CD14-positive monocyte (primary cell): ENCODE data around the gene ZNF414. TPM values are rescaled to one million over a fixed set of nuclear protein-coding genes. Genes with fewer than 3 reads are reported as not detected.

ENCODE experiments used
- DNase-seq, 3 donors: peaks; one replicate each; pipeline ENCODE4 v3.0.0-alpha.2; 2011 to 2022
- H2AFZ ChIP-seq: 2 replicates; pipeline ENCODE4 v1.6.0; 2012; ENCODE audit warnings: mild to moderate bottlenecking, low read depth, low read length, inconsistent platforms; ENCODE audit not compliant: insufficient read depth, poor library complexity, severe bottlenecking
- H3K27ac ChIP-seq, 2 donors: 1 replicate in 1 of 2; 2 replicates in 1 of 2; pipeline ENCODE4 v1.5.1; 2012 to 2013; ENCODE audit warnings: low read length in 2 of 2, control low read depth in 1 of 2, inconsistent platforms in 1 of 2, low read depth in 1 of 2, mild to moderate bottlenecking in 1 of 2
- H3K27me3 ChIP-seq, 2 donors: one replicate each; pipeline versions ENCODE4 v1.6.0 to v1.6.1; 2011 to 2013; ENCODE audit warnings: low read length in 2 of 2; ENCODE audit not compliant: control insufficient read depth in 2 of 2, insufficient read depth in 2 of 2
- H3K36me3 ChIP-seq, 2 donors: replicated peaks in 1 of 2; 1 replicate in 1 of 2; 2 replicates in 1 of 2; pipeline versions ENCODE4 v1.5.1 to v1.6.1; 2012 to 2013; ENCODE audit warnings: low read length in 2 of 2, control low read depth in 1 of 2, inconsistent platforms in 1 of 2, mild to moderate bottlenecking in 1 of 2; ENCODE audit not compliant: insufficient read depth in 2 of 2, control insufficient read depth in 1 of 2
- H3K4me1 ChIP-seq, 2 donors: 1 replicate in 1 of 2; 2 replicates in 1 of 2; pipeline versions ENCODE4 v1.5.1 to v1.6.1; 2012 to 2013; ENCODE audit warnings: low read length in 2 of 2, control low read depth in 1 of 2, inconsistent platforms in 1 of 2, mild to moderate bottlenecking in 1 of 2, moderate library complexity in 1 of 2; ENCODE audit not compliant: insufficient read depth in 2 of 2, control insufficient read depth in 1 of 2
- H3K4me2 ChIP-seq: replicated peaks from 2 replicates; pipeline ENCODE3; 2012; ENCODE audit warnings: low read length, moderate library complexity, mild to moderate bottlenecking; ENCODE audit not compliant: poor library complexity, severe bottlenecking; ENCODE audit errors: extremely low read depth
- H3K4me3 ChIP-seq, 3 experiments: fragments of 200-600 bp in 1 of 3; sonication (generic) in 1 of 3; replicated peaks in 1 of 3; 1 replicate in 2 of 3; 2 replicates in 1 of 3; pipeline ENCODE4 v1.5.1; 2011 to 2013; ENCODE audit warnings: low read length in 3 of 3, mild to moderate bottlenecking in 3 of 3, control low read depth in 2 of 3, low read depth in 2 of 3, inconsistent platforms in 1 of 3, moderate library complexity in 1 of 3
- H3K79me2 ChIP-seq: 2 replicates; pipeline ENCODE4 v1.6.0; 2012; ENCODE audit warnings: mild to moderate bottlenecking, control low read depth, inconsistent platforms, low read length, moderate library complexity; ENCODE audit not compliant: insufficient read depth
- H3K9ac ChIP-seq: 2 replicates; pipeline ENCODE4 v1.6.0; 2017; ENCODE audit warnings: low read length, mild to moderate bottlenecking; ENCODE audit not compliant: insufficient read depth, poor library complexity, severe bottlenecking
- H3K9me3 ChIP-seq, 2 donors: replicated peaks in 1 of 2; 1 replicate in 1 of 2; 2 replicates in 1 of 2; pipeline versions ENCODE4 v1.5.1 to v1.6.1; 2012 to 2013; ENCODE audit warnings: low read length in 2 of 2, control low read depth in 1 of 2; ENCODE audit not compliant: control insufficient read depth in 1 of 2, insufficient read depth in 1 of 2
- H4K20me1 ChIP-seq: 2 replicates; pipeline ENCODE4 v1.6.0; 2012; ENCODE audit warnings: mild to moderate bottlenecking, low read length, control low read depth, moderate library complexity; ENCODE audit not compliant: insufficient read depth
- H3K27ac Mint-ChIP-seq, 7 donors: one replicate each; pipeline ENCODE4 v1.8.0; 2020; ENCODE audit warnings: mild to moderate bottlenecking in 7 of 7, mixed read lengths in 7 of 7, moderate library complexity in 6 of 7, inconsistent platforms in 2 of 7
- H3K27me3 Mint-ChIP-seq, 3 donors: one replicate each; pipeline ENCODE4 v1.8.0; 2021 to 2022; ENCODE audit warnings: low read depth in 3 of 3, mild to moderate bottlenecking in 3 of 3, mixed read lengths in 3 of 3, moderate library complexity in 3 of 3, inconsistent platforms in 1 of 3
- H3K36me3 Mint-ChIP-seq, 2 donors: one replicate each; pipeline ENCODE4 v1.8.0; 2020; ENCODE audit warnings: mixed read lengths in 2 of 2, inconsistent platforms in 1 of 2, mild to moderate bottlenecking in 1 of 2
- H3K4me1 Mint-ChIP-seq: one replicate; pipeline ENCODE4 v1.8.0; 2020; ENCODE audit warnings: mild to moderate bottlenecking, mixed read lengths
- H3K4me3 Mint-ChIP-seq, 2 donors: one replicate each; pipeline ENCODE4 v1.8.0; 2020; ENCODE audit warnings: mild to moderate bottlenecking in 2 of 2, mixed read lengths in 2 of 2, moderate library complexity in 1 of 2
- H3K9me3 Mint-ChIP-seq, 7 donors: one replicate each; pipeline ENCODE4 v1.8.0; 2020 to 2022; ENCODE audit warnings: mixed read lengths in 7 of 7, mild to moderate bottlenecking in 6 of 7, moderate library complexity in 6 of 7, inconsistent platforms in 2 of 7
- CTCF ChIP-seq: fragments of 200-600 bp; IDR thresholded peaks from one replicate; pipeline ENCODE4 v1.8.0; 2022; ENCODE audit warnings: antibody characterized with exemption, mild to moderate bottlenecking
- WGBS: methylation state at CpG from one replicate; pipeline ENCODE4 v1.1.5; 2013; ENCODE audit warnings: missing lambda C conversion rate; ENCODE audit not compliant: insufficient coverage; 5-methylcytosine and 5-hydroxymethylcytosine counted together
- intact Hi-C, 2 donors: fragments of 100-400 bp; cut with micrococcal nuclease; formaldehyde crosslinking; loops; one replicate each; pipeline versions ENCODE4 v1.15.0 to v1.15.1; 2023
- polyA plus RNA-seq, 3 donors: library from polyadenylated mRNA; depleted of rRNA in 1 of 3; unstranded in 2 of 3; stranded (reverse) in 1 of 3; fragments of 300-500 nt in 2 of 3; fragments of >200 nt in 1 of 3; fragmentation: Illumina TruSeq in 2 of 3; gene quantifications; 1 replicate in 2 of 3; 2 replicates in 1 of 3; pipeline ENCODE4 v1.2.3, GENCODE V29; 2012 to 2021

Gene ZNF414
- polyA plus RNA-seq, 3 donors = 4.1 to 21.1 (median 4.7) TPM

GRCh38 chr19:8476524-8476923 lies 37.4 kb downstream of the ZNF414 start:
- Mint-ChIP-seq H3K4me3 (no peak overlapping the region), H3K4me1 (peaks cover 39% of the 10 kb centered on the region), H3K27me3 (peaks cover 0 to 2% (median 0%) of the 10 kb centered on the region in 3 donors), H3K27ac (peak overlapping the region in 2 of 7 donors; percentile 33 to 54), H3K9me3 (peaks cover 0 to 2% (median 0%) of the 10 kb centered on the region in 7 donors), H3K36me3 (peaks cover 73 to 92% of the 10 kb centered on the region in 2 donors)
- Histone ChIP-seq H3K9ac (no peak overlapping the region), H3K27me3 (no peaks in the 10 kb centered on the region), H4K20me1 (peaks cover 92% of the 10 kb centered on the region), H3K36me3 (peaks cover 67 to 89% of the 10 kb centered on the region in 2 donors), H2AFZ (no peak overlapping the region), H3K4me2 (no peak overlapping the region), H3K4me1 (peaks cover 24 to 30% of the 10 kb centered on the region in 2 donors), H3K9me3 (no peaks in the 10 kb centered on the region), H3K27ac (no peak overlapping the region), H3K79me2 (peaks cover 85% of the 10 kb centered on the region), H3K4me3 (no peak overlapping the region)
- 80% methylated on average over 4 of the region's 8 CpGs for WGBS
- TF ChIP-seq CTCF = no peak
- intact Hi-C loops = no loop called here
- DNase-seq = no peak

DNA sequence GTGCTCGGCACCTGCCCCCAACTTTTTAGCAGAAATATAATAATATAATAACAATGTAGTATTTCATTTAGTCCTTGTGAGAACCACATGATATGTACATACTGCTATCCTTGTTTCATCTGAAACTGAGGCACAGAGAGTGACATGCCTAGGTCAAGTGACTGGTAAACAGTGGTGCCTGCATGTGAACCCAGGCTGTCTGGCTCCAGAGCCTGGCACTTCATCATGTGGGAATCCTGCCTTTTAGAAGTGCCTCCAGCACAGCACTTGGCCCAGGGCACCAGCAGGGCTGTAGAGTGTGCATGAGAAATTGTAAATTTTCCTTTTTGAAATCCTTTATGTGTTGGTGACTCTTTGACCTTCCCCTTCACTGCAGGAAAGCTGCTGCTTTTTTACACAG lies 39.0 kb downstream of the ZNF414 start:
- no peak for TF ChIP-seq CTCF
- Mint-ChIP-seq H3K27ac (peak overlapping the region in 2 of 7 donors; percentile 60), H3K4me3 (no peak overlapping the region), H3K4me1 (peaks cover 32% of the 10 kb centered on the region), H3K27me3 (peaks cover 0 to 2% (median 0%) of the 10 kb centered on the region in 3 donors), H3K36me3 (peaks cover 76 to 92% of the 10 kb centered on the region in 2 donors), H3K9me3 (peaks cover 0 to 2% (median 0%) of the 10 kb centered on the region in 7 donors)
- DNase-seq = no peak
- no peak overlapping the region for H3K9ac ChIP-seq
- peaks cover 92% of the 10 kb centered on the region for H4K20me1 ChIP-seq
- H3K4me3 ChIP-seq = no peak overlapping the region
- WGBS = no CpG with 5 or more reads among the region's 1 CpG
- peaks cover 24 to 31% of the 10 kb centered on the region in 2 donors for H3K4me1 ChIP-seq
- H3K4me2 ChIP-seq = no peak overlapping the region
- no peaks in the 10 kb centered on the region for H3K9me3 ChIP-seq
- H2AFZ ChIP-seq = no peak overlapping the region
- peaks cover 68 to 92% of the 10 kb centered on the region in 2 donors for H3K36me3 ChIP-seq
- no peaks in the 10 kb centered on the region for H3K27me3 ChIP-seq
- H3K27ac ChIP-seq = no peak overlapping the region
- intact Hi-C loops = no loop called here
- peaks cover 85% of the 10 kb centered on the region for H3K79me2 ChIP-seq
